Measurements from ENCODE around the gene ANKRD11. TPM values are rescaled to one million over a fixed set of nuclear protein-coding genes. Genes with fewer than 3 reads are reported as not detected.
A peak's percentile ranks its signal among the peaks of the same experiment; 100 is the strongest.

ANKRD11 gene
- total RNA-seq, 1 experiment from 2014 or later, result 99.4 TPM

DNA sequence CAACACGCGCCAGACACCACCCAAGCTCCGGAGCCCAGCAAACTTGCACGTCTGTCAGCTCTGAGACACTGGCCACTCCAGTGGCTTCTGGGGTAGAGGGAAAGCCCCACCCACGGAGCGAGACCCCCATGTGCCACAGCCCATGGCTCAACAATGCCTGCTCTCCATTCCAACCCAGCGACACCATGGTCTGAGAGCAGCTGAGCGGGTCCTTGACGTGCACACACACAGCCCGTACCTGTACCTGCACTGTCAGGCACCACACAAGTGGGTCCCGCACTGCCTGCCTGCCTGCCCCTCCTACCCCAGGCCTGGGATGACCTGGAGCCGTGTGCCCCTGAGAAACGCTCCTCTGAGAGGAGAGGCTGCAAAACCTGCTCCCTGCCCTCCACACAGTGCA is 195.9 kb downstream of the ANKRD11 start:
- ChIA-PET POLR2A (no interaction called here), CTCF (no interaction called here)
- no TSS peak for BruUV-seq (replicated peaks)
- in situ Hi-C loops (cut with HindIII; ENCODE audit: low pct_unique_long_range_greater_than_20kb, low sequenced_read_pairs) (no loop called here), intact Hi-C loops (cut with micrococcal nuclease; ENCODE audit: unreplicated experiment) (no loop called here)
- H3K27ac ChIP-seq (ENCODE audit: low read length), result no peak overlapping the region; the same call in 1 of the 2 replicates
- H3K4me1 ChIP-seq (ENCODE audit: control insufficient read depth, insufficient read depth, low read length), result peaks cover 43% of the 10 kb centered on the region
- TF ChIP-seq, protein P1, sequence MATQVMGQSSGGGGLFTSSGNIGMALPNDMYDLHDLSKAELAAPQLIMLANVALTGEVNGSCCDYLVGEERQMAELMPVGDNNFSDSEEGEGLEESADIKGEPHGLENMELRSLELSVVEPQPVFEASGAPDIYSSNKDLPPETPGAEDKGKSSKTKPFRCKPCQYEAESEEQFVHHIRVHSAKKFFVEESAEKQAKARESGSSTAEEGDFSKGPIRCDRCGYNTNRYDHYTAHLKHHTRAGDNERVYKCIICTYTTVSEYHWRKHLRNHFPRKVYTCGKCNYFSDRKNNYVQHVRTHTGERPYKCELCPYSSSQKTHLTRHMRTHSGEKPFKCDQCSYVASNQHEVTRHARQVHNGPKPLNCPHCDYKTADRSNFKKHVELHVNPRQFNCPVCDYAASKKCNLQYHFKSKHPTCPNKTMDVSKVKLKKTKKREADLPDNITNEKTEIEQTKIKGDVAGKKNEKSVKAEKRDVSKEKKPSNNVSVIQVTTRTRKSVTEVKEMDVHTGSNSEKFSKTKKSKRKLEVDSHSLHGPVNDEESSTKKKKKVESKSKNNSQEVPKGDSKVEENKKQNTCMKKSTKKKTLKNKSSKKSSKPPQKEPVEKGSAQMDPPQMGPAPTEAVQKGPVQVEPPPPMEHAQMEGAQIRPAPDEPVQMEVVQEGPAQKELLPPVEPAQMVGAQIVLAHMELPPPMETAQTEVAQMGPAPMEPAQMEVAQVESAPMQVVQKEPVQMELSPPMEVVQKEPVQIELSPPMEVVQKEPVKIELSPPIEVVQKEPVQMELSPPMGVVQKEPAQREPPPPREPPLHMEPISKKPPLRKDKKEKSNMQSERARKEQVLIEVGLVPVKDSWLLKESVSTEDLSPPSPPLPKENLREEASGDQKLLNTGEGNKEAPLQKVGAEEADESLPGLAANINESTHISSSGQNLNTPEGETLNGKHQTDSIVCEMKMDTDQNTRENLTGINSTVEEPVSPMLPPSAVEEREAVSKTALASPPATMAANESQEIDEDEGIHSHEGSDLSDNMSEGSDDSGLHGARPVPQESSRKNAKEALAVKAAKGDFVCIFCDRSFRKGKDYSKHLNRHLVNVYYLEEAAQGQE (IDR thresholded peaks at IDR 0.05; ENCODE audit: insufficient read depth in 1 of 2, low read depth in 2 of 2, low read length in 1 of 2), result no peak
- TF ChIP-seq SIN3A (IDR thresholded peaks at IDR 0.05; ENCODE audit: borderline replicate concordance, insufficient read depth, low read depth, low read length) (no peak), TCF7L2 (IDR thresholded peaks at IDR 0.05; ENCODE audit: low read depth, low read length) (no peak), POLR2AphosphoS5 (IDR thresholded peaks at IDR 0.05; ENCODE audit: low read depth, low read length) (no peak)
- TF ChIP-seq, protein P2, sequence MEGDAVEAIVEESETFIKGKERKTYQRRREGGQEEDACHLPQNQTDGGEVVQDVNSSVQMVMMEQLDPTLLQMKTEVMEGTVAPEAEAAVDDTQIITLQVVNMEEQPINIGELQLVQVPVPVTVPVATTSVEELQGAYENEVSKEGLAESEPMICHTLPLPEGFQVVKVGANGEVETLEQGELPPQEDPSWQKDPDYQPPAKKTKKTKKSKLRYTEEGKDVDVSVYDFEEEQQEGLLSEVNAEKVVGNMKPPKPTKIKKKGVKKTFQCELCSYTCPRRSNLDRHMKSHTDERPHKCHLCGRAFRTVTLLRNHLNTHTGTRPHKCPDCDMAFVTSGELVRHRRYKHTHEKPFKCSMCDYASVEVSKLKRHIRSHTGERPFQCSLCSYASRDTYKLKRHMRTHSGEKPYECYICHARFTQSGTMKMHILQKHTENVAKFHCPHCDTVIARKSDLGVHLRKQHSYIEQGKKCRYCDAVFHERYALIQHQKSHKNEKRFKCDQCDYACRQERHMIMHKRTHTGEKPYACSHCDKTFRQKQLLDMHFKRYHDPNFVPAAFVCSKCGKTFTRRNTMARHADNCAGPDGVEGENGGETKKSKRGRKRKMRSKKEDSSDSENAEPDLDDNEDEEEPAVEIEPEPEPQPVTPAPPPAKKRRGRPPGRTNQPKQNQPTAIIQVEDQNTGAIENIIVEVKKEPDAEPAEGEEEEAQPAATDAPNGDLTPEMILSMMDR (IDR thresholded peaks at IDR 0.05), result no peak
- H3K4me3 ChIP-seq (ENCODE audit: low read depth in 2 of 2, low read length in 2 of 2), result no peak overlapping the region
- H3K9me3 ChIP-seq (ENCODE audit: control insufficient read depth, insufficient read depth, low read depth, low read length), result no peaks in the 10 kb centered on the region
- ATAC-seq (no peak), DNase-seq (ENCODE audit: low read depth, low spot score) (no peak)
- H3K27me3 ChIP-seq (ENCODE audit: control insufficient read depth, insufficient read depth, low read length), result no peaks in the 10 kb centered on the region
- H3K36me3 ChIP-seq (ENCODE audit: control insufficient read depth, insufficient read depth, low read length), result no peaks in the 10 kb centered on the region

- no peak overlapping the region for H3K4me3 ChIP-seq (ENCODE audit: low read depth in 2 of 2, low read length in 2 of 2)
- no peaks in the 10 kb centered on the region for H3K27me3 ChIP-seq (ENCODE audit: control insufficient read depth, insufficient read depth, low read length)
- no peaks in the 10 kb centered on the region for H3K36me3 ChIP-seq (ENCODE audit: control insufficient read depth, insufficient read depth, low read length)
- CTCF ChIA-PET, result interaction anchor here (0.7 to 1.0 kb wide), 3 partner anchors 42 to 76 kb away, joined by 3 to 8 read pairs (median 5); no protein-coding TSS in a partner anchor
- in situ Hi-C loops (cut with HindIII; ENCODE audit: low pct_unique_long_range_greater_than_20kb, low sequenced_read_pairs), result no loop called here
- peak; percentile 43 for ATAC-seq
- H3K27ac ChIP-seq (ENCODE audit: low read length), result no peak overlapping the region
- DNase-seq (ENCODE audit: low read depth, low spot score), result no peak
- POLR2A ChIA-PET, result interaction anchor here (0.5 to 0.7 kb wide), 3 partner anchors 76 to 340 kb away, joined by 4 to 25 read pairs (median 11); partner anchors contain the start of gene ZNF778
- TF ChIP-seq POLR2AphosphoS5 (IDR thresholded peaks at IDR 0.05; ENCODE audit: low read depth, low read length) (no peak), TCF7L2 (IDR thresholded peaks at IDR 0.05; ENCODE audit: low read depth, low read length) (no peak), SIN3A (IDR thresholded peaks at IDR 0.05; ENCODE audit: borderline replicate concordance, insufficient read depth, low read depth, low read length) (no peak)
- TF ChIP-seq, protein P2 (IDR thresholded peaks at IDR 0.05), result no peak; the same call in 1 of the 2 replicates
- TF ChIP-seq, protein P1 (IDR thresholded peaks at IDR 0.05; ENCODE audit: insufficient read depth in 1 of 2, low read depth in 2 of 2, low read length in 1 of 2), result no peak
- BruUV-seq (replicated peaks), result no TSS peak
- intact Hi-C loops (cut with micrococcal nuclease; ENCODE audit: unreplicated experiment), result no loop called here
- peaks cover 43% of the 10 kb centered on the region for H3K4me1 ChIP-seq (ENCODE audit: control insufficient read depth, insufficient read depth, low read length)
- H3K9me3 ChIP-seq (ENCODE audit: control insufficient read depth, insufficient read depth, low read depth, low read length), result no peaks in the 10 kb centered on the region
These were observed 196.9 kb downstream of the ANKRD11 start for GRCh38 chr16:89293276-89294143.

Data from Panc1 (cell line).